Ovary (tissue), 9 donors: ENCODE measurements around the gene DZIP1. TPM values are rescaled to one million over a fixed set of nuclear protein-coding genes. Genes with fewer than 3 reads are reported as not detected.

Experiments used
- DNase-seq, 5 donors: peaks; one replicate each; pipeline ENCODE4 v3.0.0-alpha.2; 2019 to 2020
- H3K27ac ChIP-seq, 2 donors: fragments of 200-600 bp; one replicate each; pipeline versions ENCODE4 v1.5.1 to v1.8.0; 2019 to 2022
- H3K27me3 ChIP-seq: fragments of 200-600 bp; one replicate; pipeline ENCODE4 v1.8.0; 2022
- H3K36me3 ChIP-seq: fragments of 200-600 bp; sonication (generic); one replicate; pipeline ENCODE4 v1.5.1; 2019
- H3K4me1 ChIP-seq: one replicate; pipeline ENCODE4 v1.8.1; 2013; ENCODE audit warnings: mild to moderate bottlenecking, moderate library complexity; ENCODE audit not compliant: insufficient read depth
- H3K4me3 ChIP-seq: fragments of 200-600 bp; sonication (generic); one replicate; pipeline ENCODE4 v1.5.1; 2017
- H3K9me3 ChIP-seq, 2 donors: fragments of 200-600 bp in 1 of 2; sonication (generic) in 1 of 2; one replicate each; pipeline versions ENCODE4 v1.5.1 to v1.8.1; 2013 to 2019; ENCODE audit warnings: mild to moderate bottlenecking in 1 of 2, moderate library complexity in 1 of 2
- CTCF ChIP-seq, 3 donors: fragments of 450-650 bp in 2 of 3; fragments of 200-600 bp in 1 of 3; IDR thresholded peaks; one replicate each; pipeline versions ENCODE4 v1.5.1 to v1.8.0; 2016 to 2022; ENCODE audit warnings: antibody characterized with exemption in 3 of 3, mild to moderate bottlenecking in 1 of 3
- EP300 ChIP-seq: sonication (generic); formaldehyde crosslinking; IDR thresholded peaks from one replicate; pipeline ENCODE4 v1.6.1; 2017; ENCODE audit warnings: antibody characterized with exemption
- POLR2A ChIP-seq: fragments of 450-650 bp; IDR thresholded peaks from one replicate; pipeline ENCODE4 v1.6.1; 2017; ENCODE audit warnings: antibody characterized with exemption, mild to moderate bottlenecking, moderate library complexity
- WGBS, 3 donors: extraction: QIAGEN DNeasy Blood & Tissue Kit in 1 of 3; methylation state at CpG; one replicate each; pipeline versions ENCODE4 v1.1.5 to v1.1.7; 2013 to 2017; 5-methylcytosine and 5-hydroxymethylcytosine counted together
- intact Hi-C, 4 donors: fragments of 100-400 bp; cut with DNase I; formaldehyde crosslinking; loops; one replicate each; pipeline versions ENCODE4 v1.11.0 to v1.15.1; 2022 to 2023
- polyA plus RNA-seq, 2 donors: library from polyadenylated mRNA; stranded (reverse); fragments of 200-250 nt in 1 of 2; fragments of 350-450 nt in 1 of 2; fragmentation: Illumina TruSeq in 1 of 2; extraction: RNeasy Lipid Tissue Mini Kit (QIAGEN cat#74804) in 1 of 2; gene quantifications; one replicate each; pipeline ENCODE4 v1.2.3, GENCODE V29; 2013 to 2014
- total RNA-seq, 7 donors: library from RNA; depleted of rRNA in 2 of 7; stranded (reverse); fragments of >200 nt in 2 of 7; fragmentation: NEBNext Ultra II Directional in 3 of 7; extraction: Animal tissue kit (Norgen Biotek cat#: 25700) in 3 of 7; gene quantifications; one replicate each; pipeline versions ENCODE4 v1.1.0 to v1.2.4, GENCODE V29; 2016 to 2023
- donor health status: DM: no; HTN: no; CAD: no; lungs with moderate emphysema.
- donor health status: DM: no; HTN: no; CAD: no.
- donor health status: Bipolar disorder and iron deficiency.
- donor health status: DM: yes; HTN: yes; CAD: no.
- donor health status: DM: no; HTN: no; CAD: no.
- donor health status: DM: yes; HTN: yes; CAD: no.

The DZIP1 gene
- total and polyA plus RNA-seq, 9 donors, result 22.1 to 55.8 (median 44.3) TPM

- Histone ChIP-seq H3K36me3 (no peaks in the 10 kb centered on the region), H3K27ac (no peak overlapping the region), H3K27me3 (no peaks in the 10 kb centered on the region), H3K9me3 (no peaks in the 10 kb centered on the region), H3K4me1 (no peaks in the 10 kb centered on the region), H3K4me3 (no peak overlapping the region)
- no peak for TF ChIP-seq CTCF (IDR thresholded peaks at IDR 0.05)
- TF ChIP-seq EP300, result no peak
- TF ChIP-seq POLR2A, result no peak
- DNase-seq, result no peak
- 37 to 51% (median 40%) methylated on average over 3 of the region's 3 CpGs for WGBS, 3 donors
- intact Hi-C loops, result no loop called here
These were observed 12.0 kb upstream of the DZIP1 start for GRCh38 chr13:95656386-95657015.

- TF ChIP-seq CTCF (IDR thresholded peaks at IDR 0.05), result no peak
- no peak for TF ChIP-seq POLR2A
- TF ChIP-seq EP300, result no peak
- H3K9me3 ChIP-seq, result no peaks in the 10 kb centered on the region
- no peaks in the 10 kb centered on the region for H3K36me3 ChIP-seq
- intact Hi-C loops, result no loop called here
- H3K4me3 ChIP-seq, result no peak overlapping the region
- no peaks in the 10 kb centered on the region for H3K4me1 ChIP-seq
- no peak for DNase-seq
- H3K27ac ChIP-seq, result no peak overlapping the region
- WGBS, 3 donors, result 47 to 54% (median 48%) methylated on average over 3 of the region's 3 CpGs
- H3K27me3 ChIP-seq, result no peaks in the 10 kb centered on the region
These were observed 8.3 kb upstream of the DZIP1 start for GRCh38 chr13:95652821-95653220.

GRCh38 chr13:95652244-95652764 lies 7.8 kb upstream of the DZIP1 start:
- intact Hi-C loops, result no loop called here
- Histone ChIP-seq H3K27me3 (no peaks in the 10 kb centered on the region), H3K36me3 (no peaks in the 10 kb centered on the region), H3K4me1 (no peaks in the 10 kb centered on the region), H3K9me3 (no peaks in the 10 kb centered on the region), H3K27ac (no peak overlapping the region), H3K4me3 (no peak overlapping the region)
- TF ChIP-seq EP300, result no peak
- TF ChIP-seq CTCF (IDR thresholded peaks at IDR 0.05), result no peak
- TF ChIP-seq POLR2A, result no peak
- WGBS, 3 donors, result 74 to 85% (median 80%) methylated on average over 1 of the region's 1 CpG
- no peak for DNase-seq

- 85 to 88% (median 86%) methylated on average over 5 of the region's 5 CpGs for WGBS, 3 donors
- no peaks in the 10 kb centered on the region for H3K4me1 ChIP-seq
- H3K36me3 ChIP-seq, result no peaks in the 10 kb centered on the region
- TF ChIP-seq EP300 (no peak), POLR2A (no peak), CTCF (IDR thresholded peaks at IDR 0.05) (no peak)
- H3K4me3 ChIP-seq, result no peak overlapping the region
- DNase-seq, result no peak
- H3K9me3 ChIP-seq, result no peaks in the 10 kb centered on the region
- no peaks in the 10 kb centered on the region for H3K27me3 ChIP-seq
- H3K27ac ChIP-seq, result no peak overlapping the region
- intact Hi-C loops, result no loop called here
These were observed 6.2 kb upstream of the DZIP1 start for GRCh38 chr13:95650696-95651095.
